ENCODE data around the gene DPP10. TPM values are rescaled to one million over a fixed set of nuclear protein-coding genes. Genes with fewer than 3 reads are reported as not detected.

Gene DPP10
- total RNA-seq, 1 donor from 2014 or later = 15.1 TPM

DNA sequence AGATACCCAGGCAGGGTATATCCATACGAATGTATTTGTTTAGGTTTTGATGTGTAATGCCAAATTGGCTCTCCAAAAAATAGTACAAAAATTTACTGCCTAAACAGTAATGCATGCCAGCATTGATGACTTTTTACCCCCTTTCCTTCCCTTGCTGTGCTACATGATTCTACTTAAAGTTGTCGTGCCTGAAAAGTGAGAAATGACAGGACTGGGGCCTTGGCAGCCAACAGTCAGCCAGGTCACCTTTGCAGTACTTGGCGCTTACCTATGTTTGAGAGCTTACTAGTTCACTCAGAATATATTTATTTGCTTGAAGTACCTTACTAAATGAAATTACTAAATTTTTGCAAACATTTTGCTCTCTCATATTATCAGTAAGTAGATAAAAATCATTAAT is 1329.1 kb downstream of the DPP10 start:
- TF ChIP-seq, protein P1, sequence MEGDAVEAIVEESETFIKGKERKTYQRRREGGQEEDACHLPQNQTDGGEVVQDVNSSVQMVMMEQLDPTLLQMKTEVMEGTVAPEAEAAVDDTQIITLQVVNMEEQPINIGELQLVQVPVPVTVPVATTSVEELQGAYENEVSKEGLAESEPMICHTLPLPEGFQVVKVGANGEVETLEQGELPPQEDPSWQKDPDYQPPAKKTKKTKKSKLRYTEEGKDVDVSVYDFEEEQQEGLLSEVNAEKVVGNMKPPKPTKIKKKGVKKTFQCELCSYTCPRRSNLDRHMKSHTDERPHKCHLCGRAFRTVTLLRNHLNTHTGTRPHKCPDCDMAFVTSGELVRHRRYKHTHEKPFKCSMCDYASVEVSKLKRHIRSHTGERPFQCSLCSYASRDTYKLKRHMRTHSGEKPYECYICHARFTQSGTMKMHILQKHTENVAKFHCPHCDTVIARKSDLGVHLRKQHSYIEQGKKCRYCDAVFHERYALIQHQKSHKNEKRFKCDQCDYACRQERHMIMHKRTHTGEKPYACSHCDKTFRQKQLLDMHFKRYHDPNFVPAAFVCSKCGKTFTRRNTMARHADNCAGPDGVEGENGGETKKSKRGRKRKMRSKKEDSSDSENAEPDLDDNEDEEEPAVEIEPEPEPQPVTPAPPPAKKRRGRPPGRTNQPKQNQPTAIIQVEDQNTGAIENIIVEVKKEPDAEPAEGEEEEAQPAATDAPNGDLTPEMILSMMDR (IDR thresholded peaks at IDR 0.05; ENCODE audit: partially characterized antibody, unreplicated experiment) = no peak
- no peak for DNase-seq
- H3K9me3 Mint-ChIP-seq (ENCODE audit: unreplicated experiment) = no peaks in the 10 kb centered on the region
- H3K4me3 Mint-ChIP-seq (ENCODE audit: unreplicated experiment) = no peak overlapping the region
- no peaks in the 10 kb centered on the region for H3K36me3 Mint-ChIP-seq (ENCODE audit: unreplicated experiment)
- H3K4me1 Mint-ChIP-seq (ENCODE audit: low read depth, unreplicated experiment) = no peaks in the 10 kb centered on the region
- no peaks in the 10 kb centered on the region for H3K27me3 Mint-ChIP-seq (ENCODE audit: unreplicated experiment)
- no peak overlapping the region for H3K27ac Mint-ChIP-seq (ENCODE audit: unreplicated experiment)

DNA sequence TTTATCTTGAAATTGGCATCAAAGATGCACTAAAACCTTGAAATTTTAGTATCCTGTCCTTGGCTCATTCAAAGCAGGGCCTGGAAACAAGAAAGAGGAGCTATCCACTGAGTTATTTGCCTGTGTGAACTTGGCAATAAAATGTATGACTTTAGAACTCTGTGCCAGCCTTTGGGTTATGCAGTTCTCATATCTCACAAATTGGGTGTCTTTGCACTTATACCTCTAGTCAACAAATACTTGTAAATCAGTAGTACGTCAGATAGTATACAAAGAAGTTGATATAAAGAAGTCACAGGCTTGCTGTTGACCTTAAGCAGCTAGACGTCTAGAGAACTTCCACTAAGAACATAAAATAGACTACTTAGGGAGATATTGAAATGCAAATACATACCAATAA is 1331.9 kb downstream of the DPP10 start:
- no peak for DNase-seq
- Mint-ChIP-seq H3K27me3 (ENCODE audit: unreplicated experiment) (no peaks in the 10 kb centered on the region), H3K4me3 (ENCODE audit: unreplicated experiment) (no peak overlapping the region), H3K27ac (ENCODE audit: unreplicated experiment) (no peak overlapping the region), H3K36me3 (ENCODE audit: unreplicated experiment) (no peaks in the 10 kb centered on the region), H3K4me1 (ENCODE audit: low read depth, unreplicated experiment) (no peaks in the 10 kb centered on the region), H3K9me3 (ENCODE audit: unreplicated experiment) (no peaks in the 10 kb centered on the region)
- TF ChIP-seq, protein P1 (IDR thresholded peaks at IDR 0.05; ENCODE audit: partially characterized antibody, unreplicated experiment) = no peak

DNA sequence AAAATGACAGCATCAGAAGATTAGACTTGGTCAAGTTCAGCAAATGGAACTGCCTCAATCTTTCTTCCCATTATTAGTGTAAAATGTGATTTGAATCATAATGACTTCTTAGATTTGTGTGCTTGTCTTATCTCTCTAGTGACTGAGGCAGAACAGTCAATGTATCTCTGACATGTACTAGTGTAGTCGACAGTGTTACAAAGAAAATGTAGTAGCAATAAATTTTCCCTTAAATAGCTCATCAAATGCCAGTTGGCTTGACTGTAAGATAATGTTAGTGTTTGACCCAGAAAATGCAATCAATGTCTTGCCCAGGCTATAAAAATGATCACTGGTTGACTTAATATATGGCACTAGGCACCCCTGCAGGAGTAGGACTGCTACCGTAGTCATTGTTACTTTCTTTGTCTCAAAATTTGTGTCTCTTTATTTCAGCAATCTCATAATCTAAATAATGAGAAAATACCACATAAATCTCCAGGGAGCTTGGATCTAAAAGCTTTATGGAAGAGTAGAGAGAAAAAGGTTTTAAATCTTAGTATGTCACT is 1336.7 kb downstream of the DPP10 start:
- H3K4me3 Mint-ChIP-seq (ENCODE audit: unreplicated experiment) = no peak overlapping the region

DNA sequence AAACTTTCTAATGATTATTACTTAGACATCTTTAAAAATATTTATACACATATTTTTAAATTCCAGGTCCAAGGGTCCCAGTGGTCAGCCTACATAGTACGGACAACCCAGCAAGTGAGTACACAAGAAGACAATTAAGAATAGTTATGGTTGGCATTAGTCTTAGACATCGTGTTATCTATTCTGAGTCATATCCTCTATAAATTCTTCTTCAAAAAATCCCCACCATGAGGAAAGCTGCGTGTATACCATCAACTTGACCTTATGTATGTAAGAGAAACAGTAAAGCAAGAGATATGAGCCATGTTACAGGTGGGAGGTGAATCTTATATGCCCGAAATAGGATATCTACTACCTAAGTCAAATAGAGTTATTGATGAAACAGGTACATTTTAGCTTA is 1339.8 kb downstream of the DPP10 start:
- DNase-seq = no peak
- H3K36me3 Mint-ChIP-seq (ENCODE audit: unreplicated experiment) = no peaks in the 10 kb centered on the region
- no peaks in the 10 kb centered on the region for H3K9me3 Mint-ChIP-seq (ENCODE audit: unreplicated experiment)
- no peaks in the 10 kb centered on the region for H3K27me3 Mint-ChIP-seq (ENCODE audit: unreplicated experiment)
- H3K4me3 Mint-ChIP-seq (ENCODE audit: unreplicated experiment) = no peak overlapping the region
- TF ChIP-seq, protein P1 (IDR thresholded peaks at IDR 0.05; ENCODE audit: partially characterized antibody, unreplicated experiment) = no peak
- H3K4me1 Mint-ChIP-seq (ENCODE audit: low read depth, unreplicated experiment) = no peaks in the 10 kb centered on the region
- no peak overlapping the region for H3K27ac Mint-ChIP-seq (ENCODE audit: unreplicated experiment)

More for the DNA sequence above, 1336.7 kb downstream of the DPP10 start:
- Mint-ChIP-seq H3K36me3 (ENCODE audit: unreplicated experiment) (no peaks in the 10 kb centered on the region), H3K9me3 (ENCODE audit: unreplicated experiment) (no peaks in the 10 kb centered on the region), H3K4me1 (ENCODE audit: low read depth, unreplicated experiment) (no peaks in the 10 kb centered on the region), H3K27ac (ENCODE audit: unreplicated experiment) (no peak overlapping the region), H3K27me3 (ENCODE audit: unreplicated experiment) (no peaks in the 10 kb centered on the region)
- DNase-seq = no peak
- TF ChIP-seq, protein P1 (IDR thresholded peaks at IDR 0.05; ENCODE audit: partially characterized antibody, unreplicated experiment) = no peak

DNA sequence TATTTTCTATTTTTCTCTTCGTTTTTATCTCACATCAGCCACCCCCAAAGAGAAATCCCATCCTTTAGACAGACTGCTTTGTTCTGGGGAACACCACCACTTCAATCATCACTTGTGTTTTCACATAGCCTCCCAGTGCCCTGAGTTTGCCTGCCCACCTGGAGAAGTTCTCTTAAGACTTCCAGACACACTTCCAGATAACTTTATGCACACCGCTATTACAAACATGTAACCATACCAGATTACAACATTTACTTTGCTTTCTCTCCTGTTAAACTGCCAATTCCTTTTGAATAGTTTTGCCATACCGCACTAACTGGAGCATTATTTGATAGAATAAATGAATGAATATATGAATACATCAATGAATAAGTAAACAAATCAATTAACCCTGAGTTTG is 1353.6 kb downstream of the DPP10 start:
- H3K27ac Mint-ChIP-seq (ENCODE audit: unreplicated experiment) = no peak overlapping the region

More for the DNA sequence above, 1353.6 kb downstream of the DPP10 start:
- Mint-ChIP-seq H3K36me3 (ENCODE audit: unreplicated experiment) (no peaks in the 10 kb centered on the region), H3K27me3 (ENCODE audit: unreplicated experiment) (no peaks in the 10 kb centered on the region), H3K9me3 (ENCODE audit: unreplicated experiment) (no peaks in the 10 kb centered on the region), H3K4me3 (ENCODE audit: unreplicated experiment) (no peak overlapping the region), H3K4me1 (ENCODE audit: low read depth, unreplicated experiment) (no peaks in the 10 kb centered on the region)
- TF ChIP-seq, protein P1 (IDR thresholded peaks at IDR 0.05; ENCODE audit: partially characterized antibody, unreplicated experiment) = no peak
- no peak for DNase-seq
